GM12878 (cell line): ENCODE data around the gene ARL13A. TPM values are rescaled to one million over a fixed set of nuclear protein-coding genes. Genes with fewer than 3 reads are reported as not detected.
"Not testable (repeated sequence)": the region's sequence is repeated elsewhere in the genome, so short reads cannot be mapped to it uniquely, and the experiment has no call there.

Source experiments
- ATAC-seq: fragments of 200-7000 bp; cut with Tn5 transposase; 3 replicates; pipeline ENCODE4 v1.9.1; 2020; ENCODE audit warnings: mild to moderate bottlenecking, moderate library complexity
- BruUV-seq: library from RNA; stranded (reverse); fragments of 400-500 nt; replicated peaks from 2 replicates; lab custom pipeline; 2021; lab: Mats Ljungman, UMichigan
- CTCF ChIA-PET: fragments of 300-600 bp; sonication (Branson Sonifier 250); formaldehyde crosslinking; extraction: SDS; loops from one replicate; lab custom pipeline; 2021; ENCODE audit warnings: inconsistent platforms; lab: Yijun Ruan, JAX
- POLR2A ChIA-PET: fragments of 350-600 bp; formaldehyde crosslinking; extraction: SDS; loops from one replicate; lab custom pipeline; 2021; ENCODE audit warnings: inconsistent platforms; lab: Charles Lee
- RAD21 ChIA-PET: fragments of 300-600 bp; sonication (Branson Sonifier 250); formaldehyde crosslinking; loops from one replicate; lab custom pipeline; 2023; ENCODE audit warnings: antibody characterized with exemption; ENCODE audit not compliant: unreplicated experiment; lab: Charles Lee
- SMC1A ChIA-PET: fragments of 300-600 bp; sonication (Branson Sonifier 250); formaldehyde crosslinking; loops from one replicate; lab custom pipeline; 2023; ENCODE audit not compliant: unreplicated experiment, uncharacterized antibody; lab: Charles Lee
- DNase-seq: peaks from one replicate; pipeline ENCODE4 v3.0.0-alpha.2; 2011; ENCODE audit warnings: low read depth, low spot score
- FAIRE-seq: peaks from 3 replicates; lab custom pipeline; 2011; peaks lifted over from hg19 to GRCh38; lab: Jason Lieb, UNC
- H2AFZ ChIP-seq: 2 replicates; pipeline ENCODE4 v1.6.0; 2011; ENCODE audit warnings: low read depth, low read length, control low read depth; ENCODE audit not compliant: control insufficient read depth
- H3K27ac ChIP-seq: 2 replicates; pipeline ENCODE4 v1.5.1; 2011; ENCODE audit warnings: control low read depth; ENCODE audit not compliant: control insufficient read depth, insufficient read depth
- H3K27me3 ChIP-seq, 2 experiments: replicated peaks in 1 of 2; 2 replicates each; pipeline versions ENCODE4 v1.6.0 to v1.6.1; 2011; ENCODE audit warnings: low read length in 1 of 2; ENCODE audit not compliant: control insufficient read depth in 2 of 2, insufficient read depth in 2 of 2
- H3K36me3 ChIP-seq, 2 experiments: 2 replicates each; pipeline ENCODE4 v1.5.1; 2011; ENCODE audit warnings: low read length in 1 of 2; ENCODE audit not compliant: control insufficient read depth in 2 of 2, insufficient read depth in 2 of 2
- H3K4me1 ChIP-seq: 2 replicates; pipeline ENCODE4 v1.6.1; 2011; ENCODE audit warnings: mild to moderate bottlenecking, low read length, moderate library complexity, mixed read lengths; ENCODE audit not compliant: control insufficient read depth, insufficient read depth
- H3K4me2 ChIP-seq: 2 replicates; pipeline ENCODE4 v1.6.0; 2011; ENCODE audit warnings: control low read depth; ENCODE audit not compliant: control insufficient read depth, insufficient read depth
- H3K4me3 ChIP-seq: fragments of 200-600 bp; sonication (generic); 2 replicates; pipeline ENCODE4 v1.5.1; 2016
- H3K79me2 ChIP-seq: 2 replicates; pipeline ENCODE4 v1.6.0; 2011; ENCODE audit warnings: low read length; ENCODE audit not compliant: control insufficient read depth, insufficient read depth
- H3K9ac ChIP-seq: 2 replicates; pipeline ENCODE4 v1.8.0; 2011; ENCODE audit warnings: low read length, control low read depth, mixed read lengths; ENCODE audit not compliant: control insufficient read depth, insufficient read depth
- H3K9me3 ChIP-seq: replicated peaks from 3 replicates; pipeline ENCODE4 v1.5.1; 2011; ENCODE audit warnings: mild to moderate bottlenecking, low read length; ENCODE audit not compliant: control insufficient read depth, insufficient read depth
- H4K20me1 ChIP-seq: 2 replicates; pipeline ENCODE4 v1.6.0; 2011; ENCODE audit not compliant: control insufficient read depth, insufficient read depth
- BMI1 ChIP-seq: fragments of 450-650 bp; IDR thresholded peaks from 2 replicates; pipeline ENCODE4 v1.6.1; 2016; ENCODE audit warnings: mild to moderate bottlenecking, moderate library complexity, borderline replicate concordance
- ESRRA ChIP-seq: IDR thresholded peaks from 2 replicates; pipeline ENCODE4 v1.6.1; 2012; ENCODE audit warnings: mild to moderate bottlenecking, low read length, improper control_type of control experiment
- POLR2AphosphoS2 ChIP-seq: IDR thresholded peaks from 2 replicates; pipeline ENCODE4 v1.6.1; 2011; ENCODE audit warnings: low read depth, mild to moderate bottlenecking, low read length, improper control_type of control experiment, moderate library complexity
- RUNX3 ChIP-seq: IDR thresholded peaks from 2 replicates; pipeline ENCODE4 v1.6.1; 2012; ENCODE audit warnings: low read length, inconsistent platforms
- SMARCA5 ChIP-seq: fragments of 450-650 bp; IDR thresholded peaks from 2 replicates; pipeline ENCODE4 v1.6.1; 2017; ENCODE audit warnings: mild to moderate bottlenecking
- WGBS: methylation state at CpG from one replicate; pipeline ENCODE4 v1.1.6; 2016; ENCODE audit warnings: low lambda C conversion rate; ENCODE audit not compliant: insufficient replicate concordance, insufficient coverage; ENCODE audit errors: missing lambda C conversion rate; 5-methylcytosine and 5-hydroxymethylcytosine counted together
- in situ Hi-C: fragments of 300-500 bp; cut with MboI; formaldehyde crosslinking; loops from 9 replicates; pipeline ENCODE4 v1.14.3; 2018; ENCODE audit warnings: mixed read lengths
- intact Hi-C: fragments of 100-400 bp; cut with micrococcal nuclease; formaldehyde crosslinking; loops from one replicate; pipeline ENCODE4 v1.14.2; 2022; ENCODE audit not compliant: unreplicated experiment
- polyA plus RNA-seq, 11 experiments: library from polyadenylated mRNA; depleted of rRNA in 4 of 11; unstranded in 6 of 11; stranded (reverse) in 5 of 11; fragments of >200 nt; fragmentation: Nextera tagmentation in 4 of 11; fragmentation: Illumina TruSeq in 1 of 11; extraction: Ambion mirVana in 4 of 11; extraction: Trizol in 1 of 11; gene quantifications; 1 replicate in 1 of 11; 2 replicates in 10 of 11; pipeline versions ENCODE4 v1.2.1 to v1.2.3, GENCODE V29; 2011 to 2016; ENCODE audit warnings: inconsistent platforms in 2 of 11, missing spikeins in 2 of 11, low read depth in 1 of 11
- total RNA-seq, 4 experiments: library from RNA; depleted of rRNA in 3 of 4; stranded (reverse); fragments of >200 nt in 3 of 4; fragmentation: Illumina TruSeq in 1 of 4; extraction: Trizol in 1 of 4; gene quantifications; 2 replicates each; pipeline versions ENCODE4 v1.2.1 to v1.2.3, GENCODE V29; 2013 to 2021
- TF ChIP-seq, protein P1 (sequence below): fragments of 150-350 bp; IDR thresholded peaks from 2 replicates; pipeline ENCODE4 v1.6.1; 2016; ENCODE audit warnings: low read depth, low read length

The ARL13A gene
- total and polyA plus RNA-seq, 10 of the 15 experiments (the other 5 are each of a cell fraction or from before 2014, with no cell fraction given) = not detected

DNA sequence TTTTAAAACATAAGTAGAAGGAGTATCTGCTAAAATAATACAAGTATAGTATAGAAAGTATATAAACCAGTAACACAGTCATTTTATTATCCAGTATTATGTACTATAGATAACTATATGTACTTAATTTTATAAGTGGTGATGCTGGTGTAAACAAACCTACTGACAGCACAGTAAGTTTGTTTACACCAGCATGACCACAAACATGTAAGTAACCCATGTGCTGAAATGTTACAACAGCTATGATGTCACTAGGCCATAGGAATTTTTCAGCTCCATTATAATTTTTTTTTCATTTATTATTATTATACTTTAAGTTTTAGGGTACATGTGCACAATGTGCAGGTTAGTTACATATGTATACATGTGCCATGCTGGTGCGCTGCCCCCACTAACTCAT lies 42.5 kb downstream of the ARL13A start:
- in situ Hi-C loops = not testable (repeated sequence)
- no CpG with 5 or more reads among the region's 1 CpG for WGBS

DNA sequence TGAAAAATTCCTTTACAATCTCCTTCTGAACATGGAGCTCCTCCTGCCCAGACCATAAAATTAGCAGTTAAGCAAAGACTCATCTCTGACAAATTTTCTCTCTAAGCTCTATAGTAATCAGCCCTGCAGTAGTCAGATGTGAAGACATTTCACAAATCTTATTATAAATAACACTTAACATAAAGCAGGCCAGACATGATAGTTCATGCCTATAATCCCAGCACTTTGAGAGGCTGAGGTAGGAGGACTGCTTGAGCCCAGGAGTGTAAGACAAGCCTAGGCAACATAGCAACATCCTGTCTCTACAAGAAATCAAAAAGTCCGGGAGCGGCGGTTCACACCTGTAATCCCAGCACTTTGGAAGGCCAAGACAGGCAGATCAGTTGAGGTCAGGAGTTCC lies 52.5 kb downstream of the ARL13A start:
- no TSS peak for BruUV-seq
- RAD21 ChIA-PET = no interaction called here
- ATAC-seq = no peak
- no peak overlapping the region for H3K4me2 ChIP-seq
- H3K9ac ChIP-seq = no peak overlapping the region
- no peak overlapping the region for H3K27ac ChIP-seq
- POLR2A ChIA-PET = no interaction called here
- H3K79me2 ChIP-seq = no peaks in the 10 kb centered on the region
- H3K9me3 ChIP-seq = no peaks in the 10 kb centered on the region
- SMC1A ChIA-PET = interaction anchor here (1.3 kb wide), 1 partner anchor 50 kb away, joined by 3 read pairs; no protein-coding TSS in a partner anchor
- no peaks in the 10 kb centered on the region for H3K4me1 ChIP-seq
- FAIRE-seq = no peak
- no peak for DNase-seq
- CTCF ChIA-PET = no interaction called here
- H3K36me3 ChIP-seq = no peaks in the 10 kb centered on the region; a peak in 2 of 4 replicates
- intact Hi-C loops (no loop called here), in situ Hi-C loops (no loop called here)
- TF ChIP-seq ESRRA (no peak), BMI1 (no peak), RUNX3 (no peak), POLR2AphosphoS2 (no peak), SMARCA5 (no peak)
- TF ChIP-seq, protein P1, sequence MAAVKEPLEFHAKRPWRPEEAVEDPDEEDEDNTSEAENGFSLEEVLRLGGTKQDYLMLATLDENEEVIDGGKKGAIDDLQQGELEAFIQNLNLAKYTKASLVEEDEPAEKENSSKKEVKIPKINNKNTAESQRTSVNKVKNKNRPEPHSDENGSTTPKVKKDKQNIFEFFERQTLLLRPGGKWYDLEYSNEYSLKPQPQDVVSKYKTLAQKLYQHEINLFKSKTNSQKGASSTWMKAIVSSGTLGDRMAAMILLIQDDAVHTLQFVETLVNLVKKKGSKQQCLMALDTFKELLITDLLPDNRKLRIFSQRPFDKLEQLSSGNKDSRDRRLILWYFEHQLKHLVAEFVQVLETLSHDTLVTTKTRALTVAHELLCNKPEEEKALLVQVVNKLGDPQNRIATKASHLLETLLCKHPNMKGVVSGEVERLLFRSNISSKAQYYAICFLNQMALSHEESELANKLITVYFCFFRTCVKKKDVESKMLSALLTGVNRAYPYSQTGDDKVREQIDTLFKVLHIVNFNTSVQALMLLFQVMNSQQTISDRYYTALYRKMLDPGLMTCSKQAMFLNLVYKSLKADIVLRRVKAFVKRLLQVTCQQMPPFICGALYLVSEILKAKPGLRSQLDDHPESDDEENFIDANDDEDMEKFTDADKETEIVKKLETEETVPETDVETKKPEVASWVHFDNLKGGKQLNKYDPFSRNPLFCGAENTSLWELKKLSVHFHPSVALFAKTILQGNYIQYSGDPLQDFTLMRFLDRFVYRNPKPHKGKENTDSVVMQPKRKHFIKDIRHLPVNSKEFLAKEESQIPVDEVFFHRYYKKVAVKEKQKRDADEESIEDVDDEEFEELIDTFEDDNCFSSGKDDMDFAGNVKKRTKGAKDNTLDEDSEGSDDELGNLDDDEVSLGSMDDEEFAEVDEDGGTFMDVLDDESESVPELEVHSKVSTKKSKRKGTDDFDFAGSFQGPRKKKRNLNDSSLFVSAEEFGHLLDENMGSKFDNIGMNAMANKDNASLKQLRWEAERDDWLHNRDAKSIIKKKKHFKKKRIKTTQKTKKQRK = no peak
- no peak overlapping the region for H3K4me3 ChIP-seq
- no peak overlapping the region for H2AFZ ChIP-seq
- no peaks in the 10 kb centered on the region for H3K27me3 ChIP-seq
- no peaks in the 10 kb centered on the region for H4K20me1 ChIP-seq
- 98% methylated on average over 3 of the region's 3 CpGs for WGBS

More for the DNA sequence above, 42.5 kb downstream of the ARL13A start:
- H3K27ac ChIP-seq, H3K79me2 ChIP-seq, FAIRE-seq, H3K4me1 ChIP-seq, H2AFZ ChIP-seq, POLR2A ChIA-PET, RAD21 ChIA-PET, DNase-seq, H3K4me3 ChIP-seq, intact Hi-C loops, H3K9me3 ChIP-seq, H3K4me2 ChIP-seq, H4K20me1 ChIP-seq, H3K36me3 ChIP-seq, H3K9ac ChIP-seq, BruUV-seq, H3K27me3 ChIP-seq, ATAC-seq, CTCF ChIA-PET: not testable (repeated sequence)
- SMC1A ChIA-PET = interaction anchor here (1.2 kb wide), 1 partner anchor 18 kb away, joined by 6 read pairs; no protein-coding TSS in a partner anchor
